T-helper 2 cell (primary cell): ENCODE results near the gene ZNF546.
"Not testable (repeated sequence)": the region's sequence is repeated elsewhere in the genome, so short reads cannot be mapped to it uniquely, and the experiment has no call there.

Source experiments
- DNase-seq, 5 experiments: peaks; one replicate each; pipeline versions ENCODE4 v3.0.0 to v3.0.0-alpha.2; 2012 to 2022

The ZNF546 gene

DNA sequence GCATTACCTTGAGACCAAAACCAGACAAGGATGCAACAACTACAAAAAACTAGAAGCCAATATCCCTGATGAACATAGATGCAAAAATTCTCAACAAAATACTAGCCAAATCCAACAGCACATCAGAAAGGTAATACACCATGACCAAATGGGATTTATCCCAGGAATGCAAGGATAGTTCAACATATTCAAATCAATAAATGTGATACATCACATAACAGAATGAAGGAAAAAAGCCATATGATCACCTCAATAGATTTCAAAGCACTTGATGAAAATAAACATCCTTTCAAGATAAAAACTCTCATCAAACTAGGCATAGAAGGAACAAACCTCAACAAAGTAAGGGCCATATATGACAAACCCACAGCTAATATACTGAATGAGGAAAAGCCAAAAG is 10.2 kb upstream of the ZNF546 start:
- DNase-seq, result no peak

DNA sequence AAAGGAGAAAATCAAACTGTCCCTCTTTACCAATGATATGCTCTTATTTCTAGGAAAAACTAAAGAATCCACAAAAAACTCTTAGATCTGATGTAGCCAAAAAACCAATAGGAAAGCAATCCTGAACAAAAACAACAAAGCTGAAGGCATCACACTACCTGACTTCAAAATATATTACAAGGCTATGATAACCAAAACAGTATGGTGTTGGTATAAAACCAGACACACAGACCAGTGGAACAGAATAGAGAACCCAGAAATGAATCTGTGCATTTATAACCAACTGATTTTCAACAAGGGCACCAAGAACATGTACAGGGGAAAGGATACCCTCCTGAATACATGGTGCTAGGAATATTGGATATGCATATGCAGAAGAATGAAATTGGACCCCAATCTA is 9.7 kb upstream of the ZNF546 start:
- DNase-seq, result no peak

DNA sequence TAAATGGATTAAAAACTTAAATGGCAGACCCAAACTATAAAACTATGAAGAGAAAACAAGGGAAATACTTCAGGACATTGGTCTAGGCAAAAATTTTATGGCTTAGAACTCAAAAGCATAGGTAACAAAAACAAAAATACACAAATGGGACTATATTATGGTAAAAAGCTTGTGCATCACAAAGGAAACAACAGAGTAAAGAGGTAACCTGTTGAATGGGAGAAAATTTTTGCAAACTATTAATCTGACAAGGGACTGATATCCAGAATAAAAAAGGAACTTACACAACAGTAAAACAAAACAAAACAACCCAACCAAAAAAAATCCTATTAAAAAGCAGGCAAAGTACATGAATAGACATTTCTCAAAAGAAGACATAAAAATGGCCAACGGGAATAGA is 9.3 kb upstream of the ZNF546 start:
- DNase-seq, result no peak

DNA sequence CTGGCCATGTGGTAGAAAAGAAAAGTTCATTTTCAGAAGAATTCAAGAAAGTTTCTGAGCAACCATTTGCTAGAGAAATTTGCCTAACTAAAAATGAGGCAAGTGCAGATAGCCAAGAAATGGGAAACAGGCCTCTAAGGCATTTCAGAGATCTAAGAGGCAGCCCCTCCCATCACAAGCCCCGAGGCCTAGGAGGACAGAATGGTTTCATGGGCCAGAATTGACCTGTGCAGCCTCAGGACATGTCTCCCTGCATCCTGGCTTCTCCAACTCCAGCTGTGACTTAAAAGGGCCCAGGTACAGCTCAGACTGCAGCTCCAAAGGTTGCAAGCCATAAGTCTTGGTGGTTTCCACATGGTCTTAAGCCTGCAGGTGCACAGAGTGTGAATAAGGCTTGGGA is 3.3 kb upstream of the ZNF546 start:
- DNase-seq, result no peak

DNA sequence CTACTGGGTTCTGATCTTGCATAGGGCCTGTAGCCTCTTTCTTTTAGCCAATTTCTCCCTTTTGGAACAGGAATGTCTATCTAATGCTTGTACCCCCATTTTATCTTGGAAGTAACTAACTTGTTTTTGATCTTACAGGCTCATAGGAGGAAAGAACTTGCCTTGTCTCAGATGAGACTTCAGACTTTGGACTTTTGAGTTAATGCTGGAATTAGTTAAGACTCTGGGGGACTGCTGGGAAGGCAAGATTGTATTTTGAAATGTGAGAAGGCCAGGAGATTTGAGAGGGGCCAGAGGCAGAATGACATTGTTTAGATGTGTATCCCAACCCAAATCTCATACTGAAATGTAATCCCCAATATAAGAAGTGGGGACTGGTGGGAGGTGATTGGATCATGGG is 2.5 kb upstream of the ZNF546 start:
- no peak for DNase-seq

DNA sequence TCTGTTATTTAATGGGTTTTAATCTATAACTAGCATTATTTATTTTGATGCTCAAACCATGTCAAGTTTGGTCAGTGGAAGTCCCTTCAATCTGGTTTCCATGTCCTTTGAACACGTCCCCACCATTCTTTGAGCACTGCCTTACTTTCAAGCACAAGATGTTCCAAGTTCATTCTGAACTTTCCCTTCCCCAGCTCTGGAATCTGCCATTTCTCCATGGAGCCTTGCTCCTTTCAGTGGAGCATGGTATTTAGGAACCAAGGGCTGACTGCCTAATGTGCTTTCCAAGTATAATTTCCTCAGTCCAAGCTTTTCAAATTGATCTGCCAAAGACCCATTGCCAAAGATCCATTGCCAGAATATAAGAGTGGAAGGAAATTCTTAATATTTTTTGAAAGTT is 1.1 kb upstream of the ZNF546 start:
- DNase-seq, result no peak

DNA sequence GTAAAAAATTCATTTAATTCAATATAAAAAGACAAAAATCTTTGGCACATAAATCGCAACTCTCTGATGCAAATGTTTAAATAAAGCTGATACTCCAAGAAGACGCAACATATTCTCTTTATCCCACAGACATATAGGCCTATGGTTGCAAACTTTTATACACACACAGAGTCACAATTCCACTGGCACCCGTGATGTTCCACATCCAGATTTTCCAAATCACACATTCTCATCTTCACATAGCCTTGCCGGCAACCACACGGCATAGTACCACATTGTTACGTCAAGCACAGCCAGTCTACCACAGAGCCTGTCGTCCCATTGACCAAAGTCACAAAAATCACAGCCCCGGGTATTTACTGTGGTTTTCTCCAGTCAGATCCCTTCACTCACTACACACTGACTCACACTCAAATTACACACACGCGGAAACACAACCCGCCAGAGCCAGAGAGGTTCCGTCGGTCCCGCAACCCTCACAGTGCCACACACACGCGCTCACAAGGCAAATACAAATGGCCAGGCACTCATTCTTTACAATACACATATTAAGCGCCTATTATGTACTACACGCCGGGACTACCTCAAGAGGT is 546 bp upstream of the ZNF546 start:
- peak in 3 of 5 experiments; percentile 4 to 80 (median 24) for DNase-seq

DNA sequence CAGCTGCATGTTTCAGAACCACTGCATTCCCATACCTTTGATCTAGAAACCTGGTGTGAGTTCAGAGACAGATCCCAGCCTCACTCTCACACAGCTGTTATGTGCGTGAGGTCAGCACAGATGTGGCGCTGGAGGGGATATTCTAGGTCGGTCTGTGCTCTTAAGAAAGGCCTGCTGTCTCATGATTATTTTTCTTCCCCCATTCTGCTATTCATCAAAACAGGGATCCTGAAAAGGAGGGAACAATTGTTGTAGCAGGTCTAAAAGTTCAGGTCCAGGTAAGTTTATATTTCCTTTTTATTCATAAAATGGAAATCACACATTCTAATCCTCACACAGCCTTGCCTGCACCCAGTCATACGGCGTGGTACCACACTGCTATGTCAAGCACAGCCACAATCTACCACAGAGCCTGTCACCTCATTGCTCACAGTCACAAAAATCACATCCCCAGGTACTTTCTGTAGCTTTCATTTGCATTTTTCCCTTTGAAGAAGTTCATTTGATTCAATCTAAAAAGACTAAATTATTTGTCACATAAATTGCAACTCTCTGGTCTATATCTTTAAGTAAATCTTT is 867 bp downstream of the ZNF546 start:
- DNase-seq, result peak in 1 of 5 experiments; percentile 70

DNA sequence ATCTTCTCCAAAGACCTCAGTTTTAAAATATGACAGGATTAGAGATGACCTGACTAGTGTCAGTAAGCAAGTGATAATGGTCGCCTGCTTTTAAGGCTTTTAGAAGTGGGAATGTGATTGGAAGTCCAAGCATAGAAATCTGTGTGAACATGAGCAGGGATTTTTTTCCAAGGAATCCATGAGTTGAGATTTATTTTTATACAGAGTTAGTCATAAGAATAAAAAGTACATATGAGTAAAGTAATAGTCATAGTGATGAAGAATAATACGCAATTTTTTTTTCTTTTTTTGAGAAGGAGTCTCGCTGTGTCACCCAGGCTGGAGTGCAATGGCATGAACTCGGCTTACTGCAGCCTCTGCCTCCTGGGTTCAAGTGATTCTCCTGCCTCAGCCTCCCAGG is 1.6 kb downstream of the ZNF546 start:
- DNase-seq, result no peak

DNA sequence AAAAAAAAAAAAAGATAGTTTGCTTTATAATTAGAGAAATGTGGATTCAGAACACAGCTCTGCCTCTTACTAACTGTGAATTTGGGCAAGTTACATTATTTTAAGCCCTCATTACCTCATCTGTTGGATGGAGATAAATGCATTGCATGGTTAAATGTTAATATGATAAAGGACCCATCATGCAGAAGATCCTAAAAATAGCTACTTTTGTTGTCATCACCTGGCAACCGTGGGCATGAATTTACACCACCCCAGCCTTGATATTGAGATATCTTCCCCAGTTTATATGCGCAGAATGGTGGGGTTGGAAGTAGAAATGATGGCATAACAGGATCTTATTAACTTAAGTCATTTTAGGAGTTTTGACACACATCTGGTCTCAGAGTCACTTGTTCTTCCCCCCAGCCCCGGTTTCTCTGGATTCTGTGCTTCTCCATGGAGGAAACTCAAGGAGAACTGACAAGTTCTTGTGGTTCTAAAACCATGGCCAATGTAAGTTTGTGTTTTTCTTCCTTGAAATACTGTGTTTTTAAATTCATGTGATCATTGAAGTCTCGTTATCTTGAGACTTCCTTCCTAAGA is 8.9 kb downstream of the ZNF546 start:
- DNase-seq, result no peak

DNA sequence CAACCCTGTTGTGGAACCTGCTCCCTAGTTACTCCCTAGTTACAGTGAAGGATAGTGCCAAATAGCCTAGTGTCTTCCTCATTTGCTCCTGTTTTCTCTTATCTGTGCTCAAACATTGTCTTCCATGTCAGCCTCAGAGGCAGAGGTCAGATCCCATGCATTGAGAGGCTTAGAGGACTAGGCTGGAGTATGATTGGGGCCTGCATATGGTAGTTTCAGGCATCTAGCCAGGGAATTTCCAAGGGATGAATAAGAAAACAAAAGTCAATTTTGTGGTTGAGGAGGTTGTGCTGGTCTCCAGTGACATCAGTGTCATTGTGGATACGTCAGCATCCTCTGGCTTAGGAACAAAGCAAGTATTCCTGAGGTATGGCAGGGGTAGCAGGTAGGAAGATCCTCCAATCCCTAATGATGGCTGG is 9.4 kb downstream of the ZNF546 start:
- DNase-seq, result no peak

DNA sequence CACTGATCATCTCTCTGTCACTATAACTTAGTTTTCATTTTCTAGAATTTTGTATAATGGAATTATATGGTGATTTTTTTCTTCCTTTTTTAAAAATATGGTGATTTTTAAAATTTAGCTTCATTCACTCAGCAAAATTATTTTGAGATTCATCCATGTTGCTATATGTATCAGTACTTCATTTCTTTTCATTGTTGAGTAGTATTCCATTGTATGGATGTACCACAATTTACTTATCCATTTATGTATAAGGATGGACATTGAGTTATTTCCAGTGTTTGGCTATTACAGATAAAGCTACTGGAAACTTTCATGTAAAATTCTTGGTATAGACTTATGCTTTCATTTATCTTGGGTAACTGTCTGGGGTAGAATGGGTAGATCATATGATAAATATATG is 12.8 kb downstream of the ZNF546 start:
- DNase-seq, result no peak

DNA sequence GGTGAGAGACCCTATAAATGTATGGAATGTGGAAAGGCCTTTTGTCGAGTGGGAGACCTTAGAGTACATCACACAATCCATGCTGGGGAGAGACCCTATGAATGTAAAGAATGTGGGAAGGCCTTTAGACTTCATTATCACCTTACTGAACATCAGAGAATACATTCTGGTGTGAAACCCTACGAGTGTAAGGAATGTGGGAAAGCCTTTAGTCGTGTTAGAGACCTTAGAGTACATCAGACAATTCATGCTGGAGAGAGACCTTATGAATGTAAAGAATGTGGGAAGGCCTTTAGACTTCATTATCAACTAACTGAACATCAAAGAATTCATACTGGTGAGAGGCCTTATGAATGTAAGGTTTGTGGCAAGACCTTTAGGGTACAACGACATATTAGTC is 17.1 kb downstream of the ZNF546 start:
- no peak for DNase-seq

DNA sequence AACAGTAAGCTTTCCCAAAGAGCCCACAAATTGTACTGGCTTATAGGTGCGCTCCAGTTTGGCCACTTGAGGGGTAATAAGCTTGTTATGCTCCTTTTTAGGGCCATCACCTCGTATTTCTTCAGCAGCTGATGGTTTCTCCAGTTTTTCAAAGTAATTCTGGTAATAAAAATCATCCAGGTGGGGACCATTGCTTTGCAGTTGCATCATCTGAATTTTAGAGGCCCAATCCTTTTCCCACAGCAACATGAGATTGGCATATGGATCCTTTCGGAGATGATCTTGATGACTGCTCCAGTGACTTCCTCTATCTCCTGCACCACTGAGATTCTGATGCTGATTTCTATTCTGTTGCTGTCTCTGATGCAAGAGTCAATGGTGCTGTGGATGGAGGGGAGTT is 27.1 kb downstream of the ZNF546 start:
- no peak for DNase-seq

DNA sequence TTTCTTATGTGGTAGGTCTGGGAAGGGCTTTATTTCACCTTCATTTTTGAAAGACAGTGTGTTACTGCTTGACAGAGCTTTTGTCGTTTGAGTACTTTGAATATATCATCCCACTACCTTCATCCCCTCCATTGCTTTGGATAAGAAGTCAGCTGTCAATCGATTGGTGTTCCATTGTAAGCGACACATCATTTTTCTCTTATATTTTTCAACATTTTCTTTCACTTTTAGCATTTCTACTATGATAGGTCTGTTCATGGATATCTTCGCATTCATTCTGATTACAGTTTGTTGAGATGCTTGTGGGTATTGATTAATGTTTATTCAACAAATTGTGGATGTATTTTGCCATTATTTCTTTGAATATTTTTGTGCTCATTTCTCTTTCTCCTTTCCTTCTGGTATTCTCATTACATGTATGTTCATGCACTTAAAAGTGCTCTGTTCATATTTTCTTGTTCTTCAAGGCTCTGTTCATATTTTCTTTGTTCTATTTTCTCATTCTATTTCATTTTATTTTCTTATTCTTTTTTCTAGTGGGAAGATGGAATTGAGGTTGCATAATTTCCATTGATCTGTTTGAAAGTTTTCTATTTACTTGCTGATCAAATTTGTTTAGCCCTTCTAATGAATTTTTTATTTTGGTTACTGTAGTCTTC is 29.2 kb downstream of the ZNF546 start:
- DNase-seq, result no peak

DNA sequence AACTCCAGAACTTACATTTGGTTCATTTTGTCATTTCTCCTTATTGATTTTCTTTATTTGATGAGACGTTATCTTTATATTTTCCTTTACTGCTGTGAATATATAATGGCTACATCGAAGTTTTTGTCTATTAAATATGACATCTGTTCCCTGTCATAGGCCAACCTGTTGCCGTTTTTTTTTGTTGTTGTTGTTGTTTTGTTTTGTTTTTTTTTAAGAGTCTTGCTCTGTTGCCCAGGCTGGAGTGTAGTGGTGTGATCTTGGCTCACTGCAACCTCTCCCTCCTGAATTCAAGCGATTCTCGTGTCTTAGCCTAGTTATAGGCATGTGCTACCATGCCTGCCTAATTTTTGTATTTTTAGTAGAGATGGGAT is 29.7 kb downstream of the ZNF546 start:
- no peak for DNase-seq

DNA sequence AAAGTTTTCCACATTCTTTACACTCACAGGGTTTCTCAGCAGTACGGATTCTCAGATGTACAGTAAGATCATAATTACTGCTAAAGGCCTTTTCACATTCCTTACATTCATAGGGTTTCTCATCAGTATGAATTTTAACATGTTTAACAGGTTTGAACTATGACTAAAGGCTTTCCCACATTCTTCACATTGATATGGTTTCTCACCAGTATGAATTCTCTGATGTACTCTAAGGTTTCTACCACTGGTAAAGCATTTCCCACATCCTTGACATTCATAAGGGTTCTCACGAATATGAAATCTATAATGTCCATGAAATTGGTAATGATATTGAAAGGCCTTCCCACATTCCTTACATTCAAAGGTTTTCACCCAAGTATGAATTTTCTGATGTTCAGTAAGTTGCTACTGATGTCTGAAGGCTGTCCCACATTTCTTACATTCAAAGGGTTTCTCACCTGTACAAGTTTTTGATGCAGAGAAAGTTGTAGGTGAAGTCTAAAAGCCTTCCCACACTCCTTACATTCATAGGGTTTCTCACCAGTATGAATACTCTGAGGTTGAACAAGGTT is 37.2 kb downstream of the ZNF546 start:
- DNase-seq, result no peak

DNA sequence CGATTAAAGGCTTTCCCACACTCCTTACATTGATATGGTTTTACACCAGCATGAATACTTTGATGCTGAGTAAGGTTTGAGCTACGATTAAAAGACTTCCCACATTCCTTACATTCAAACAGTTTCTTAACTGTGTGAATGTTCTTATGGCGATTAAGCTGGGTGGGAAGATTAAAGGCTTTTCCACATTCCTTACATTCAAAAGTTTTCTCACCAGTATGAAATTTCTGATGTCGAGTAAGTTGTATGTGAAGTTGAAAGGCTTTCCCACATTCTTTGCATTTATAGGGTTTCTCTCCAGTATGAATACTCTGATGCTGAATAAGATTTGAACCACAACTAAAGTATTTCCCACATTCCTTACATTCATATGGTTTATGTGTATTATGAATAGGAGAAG is 39.1 kb downstream of the ZNF546 start:
- DNase-seq, result no peak

DNA sequence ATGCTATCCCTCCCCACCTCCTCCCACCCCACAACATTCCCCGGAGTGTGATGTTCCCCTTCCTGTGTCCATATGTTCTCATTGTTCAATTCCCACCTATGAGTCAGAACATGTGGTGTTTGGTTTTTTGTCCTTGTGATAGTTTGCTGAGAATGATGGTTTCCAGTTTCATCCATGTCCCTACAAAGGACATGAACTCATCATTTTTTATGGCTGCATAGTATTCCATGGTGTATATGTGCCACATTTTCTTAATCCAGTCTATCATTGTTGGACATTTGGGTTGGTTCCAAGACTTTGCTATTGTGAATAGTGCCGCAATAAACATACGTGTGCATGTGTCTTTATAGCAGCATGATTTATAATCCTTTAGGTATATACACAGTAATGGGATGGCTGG is 41.2 kb downstream of the ZNF546 start:
- DNase-seq, result not testable (repeated sequence)

DNA sequence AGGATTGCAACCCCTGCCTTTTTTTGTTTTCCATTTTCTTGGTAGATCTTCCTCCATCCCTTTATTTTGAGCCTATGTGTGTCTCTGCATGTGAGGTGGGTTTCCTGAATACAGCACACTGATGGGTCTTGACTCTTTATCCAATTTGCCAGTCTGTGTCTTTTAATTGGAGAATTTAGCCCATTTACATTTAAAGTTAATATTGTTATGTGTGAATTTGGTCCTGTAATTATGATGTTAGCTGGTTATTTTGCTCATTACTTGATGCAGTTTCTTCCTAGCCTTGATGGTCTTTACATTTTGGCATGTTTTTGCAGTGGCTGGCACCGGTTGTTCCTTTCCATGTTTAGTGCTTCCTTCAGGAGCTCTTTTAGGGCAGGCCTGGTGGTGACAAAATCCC is 44.9 kb downstream of the ZNF546 start:
- not testable (repeated sequence) for DNase-seq

DNA sequence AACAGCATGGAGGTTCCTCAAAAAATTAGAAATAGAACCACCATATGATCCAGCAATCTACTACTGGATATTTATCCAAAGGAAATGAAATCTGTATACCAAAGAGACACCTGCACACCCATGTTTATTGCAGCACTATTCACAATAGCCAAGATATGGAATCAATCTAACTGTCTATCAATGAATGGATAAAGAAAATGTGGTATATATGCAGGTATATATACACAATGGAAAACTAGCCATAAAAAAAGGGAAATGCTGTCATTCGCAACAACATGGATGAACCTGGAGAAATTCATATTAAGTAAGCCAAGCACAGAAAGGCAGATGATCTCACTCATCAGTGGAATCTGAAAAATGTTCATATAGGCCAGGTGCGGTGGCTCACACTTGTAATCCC is 56.6 kb downstream of the ZNF546 start:
- no peak for DNase-seq

DNA sequence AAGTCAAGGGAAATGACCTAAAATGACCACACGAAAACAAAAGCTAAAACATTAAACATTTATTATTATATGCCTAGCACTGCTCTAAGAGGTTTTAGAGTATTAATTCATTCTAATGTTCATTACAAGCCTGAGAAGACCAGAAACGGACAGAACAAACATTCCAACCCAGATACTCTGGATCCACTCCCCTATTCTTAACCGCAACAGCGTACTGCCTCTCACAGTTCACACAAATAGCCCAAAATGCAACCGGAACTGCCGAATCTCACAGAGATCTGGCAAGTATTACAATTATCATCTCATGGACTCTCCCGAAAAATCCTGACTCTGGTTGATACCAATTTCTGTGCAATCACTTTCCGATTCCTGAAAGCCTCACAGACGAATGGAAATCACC is 57.8 kb downstream of the ZNF546 start:
- DNase-seq, result no peak

DNA sequence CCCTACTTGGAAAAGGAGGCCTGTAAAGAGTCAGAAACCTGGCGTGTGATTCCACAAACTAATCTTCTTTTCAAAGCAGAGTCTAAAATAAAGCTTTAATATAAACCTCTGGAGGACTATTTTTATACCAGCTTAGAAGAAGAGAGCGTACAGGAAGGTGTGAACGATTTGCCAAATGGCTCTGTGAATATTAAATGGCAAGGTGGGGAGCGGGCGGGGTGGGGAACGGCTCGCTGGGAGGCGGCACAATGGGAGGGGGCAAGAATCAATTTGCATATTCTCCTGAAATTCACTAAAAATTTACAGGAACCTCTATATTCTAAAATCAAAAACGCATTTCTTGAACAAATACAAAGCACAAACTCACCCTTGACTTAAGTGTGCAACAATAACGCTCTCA is 58.2 kb downstream of the ZNF546 start:
- no peak for DNase-seq
